Common myeloid progenitor, CD34-positive (primary cell): ENCODE data around the gene ATG13.
A peak's percentile ranks its signal among the peaks of the same experiment; 100 is the strongest.

ENCODE experiments used
- CTCF ChIA-PET: fragments of 350-600 bp; sonication (Branson Sonifier 250); formaldehyde crosslinking; loops from one replicate; lab custom pipeline; 2021; ENCODE audit warnings: antibody characterized with exemption; lab: Charles Lee
- POLR2A ChIA-PET: fragments of 350-600 bp; sonication (Branson Sonifier 250); formaldehyde crosslinking; loops from one replicate; lab custom pipeline; 2021; ENCODE audit warnings: antibody characterized with exemption; lab: Charles Lee
- DNase-seq, 3 donors: peaks; one replicate each; pipeline versions ENCODE4 v3.0.0 to v3.0.0-alpha.2; 2013
- H3K27ac ChIP-seq, 2 experiments: 1 replicate in 1 of 2; 2 replicates in 1 of 2; pipeline ENCODE4 v1.7.0; 2013; ENCODE audit warnings: inconsistent platforms in 2 of 2, low read length in 2 of 2, mild to moderate bottlenecking in 2 of 2, low read depth in 1 of 2, moderate library complexity in 1 of 2; ENCODE audit not compliant: severe bottlenecking in 2 of 2, insufficient read depth in 1 of 2, poor library complexity in 1 of 2
- H3K27me3 ChIP-seq, 5 experiments: replicated peaks in 2 of 5; 1 replicate in 3 of 5; 2 replicates in 2 of 5; pipeline versions ENCODE4 v1.6.1 to v1.7.0; 2013; ENCODE audit warnings: low read length in 4 of 5, mild to moderate bottlenecking in 2 of 5, moderate library complexity in 2 of 5, inconsistent platforms in 1 of 5; ENCODE audit not compliant: insufficient read depth in 5 of 5, control insufficient read depth in 4 of 5
- H3K36me3 ChIP-seq, 4 experiments: 1 replicate in 2 of 4; 2 replicates in 2 of 4; pipeline versions ENCODE4 v1.6.1 to v1.7.0; 2013; ENCODE audit warnings: low read length in 3 of 4, control low read depth in 1 of 4, mild to moderate bottlenecking in 1 of 4; ENCODE audit not compliant: control insufficient read depth in 4 of 4, insufficient read depth in 4 of 4
- H3K4me1 ChIP-seq, 4 experiments: 1 replicate in 3 of 4; 2 replicates in 1 of 4; pipeline versions ENCODE4 v1.6.1 to v1.7.1; 2013; ENCODE audit warnings: low read length in 3 of 4, mild to moderate bottlenecking in 3 of 4, control low read depth in 1 of 4, inconsistent platforms in 1 of 4, moderate library complexity in 1 of 4; ENCODE audit not compliant: control insufficient read depth in 4 of 4, insufficient read depth in 4 of 4; ENCODE audit errors: control extremely low read depth in 1 of 4
- H3K4me3 ChIP-seq, 7 experiments: 1 replicate in 4 of 7; 2 replicates in 3 of 7; pipeline versions ENCODE4 v1.5.1 to v1.7.0; 2013; ENCODE audit warnings: mild to moderate bottlenecking in 7 of 7, low read length in 6 of 7, moderate library complexity in 6 of 7, inconsistent platforms in 2 of 7, low read depth in 2 of 7, control low read depth in 1 of 7; ENCODE audit not compliant: insufficient read depth in 4 of 7, control insufficient read depth in 1 of 7; ENCODE audit errors: extremely low read depth in 1 of 7
- H3K9me3 ChIP-seq, 5 experiments: 1 replicate in 4 of 5; 2 replicates in 1 of 5; pipeline versions ENCODE4 v1.6.1 to v1.7.1; 2013; ENCODE audit warnings: low read length in 4 of 5, mild to moderate bottlenecking in 2 of 5, inconsistent platforms in 1 of 5, low read depth in 1 of 5, moderate library complexity in 1 of 5; ENCODE audit not compliant: control insufficient read depth in 4 of 5, insufficient read depth in 2 of 5; ENCODE audit errors: control extremely low read depth in 1 of 5
- WGBS: methylation state at CpG from one replicate; pipeline ENCODE4 v1.1.5; 2013; ENCODE audit not compliant: insufficient coverage; 5-methylcytosine and 5-hydroxymethylcytosine counted together

ATG13 gene

DNA sequence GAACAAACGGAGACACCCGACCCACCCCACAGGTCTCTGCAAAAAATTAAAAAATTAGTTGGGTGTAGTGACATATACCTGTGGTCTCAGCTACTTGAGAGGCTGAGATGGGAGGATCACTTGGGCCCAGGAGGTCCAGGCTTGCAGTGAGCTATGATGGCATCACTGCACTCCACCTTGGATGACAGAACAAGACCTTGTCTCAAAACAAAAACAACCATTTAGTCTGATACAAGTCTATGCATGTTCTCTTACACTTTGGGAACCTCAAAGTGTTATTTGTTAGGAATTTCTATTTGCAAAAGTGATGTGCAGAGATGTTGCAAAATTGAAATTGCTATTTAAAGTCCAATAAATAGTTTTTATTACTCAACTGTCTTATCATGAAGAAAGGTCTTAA, 14.3 kb downstream of the ATG13 start:
- peaks cover 8 to 32% (median 19%) of the 10 kb centered on the region in 4 experiments for H3K36me3 ChIP-seq
- POLR2A ChIA-PET, result interaction anchor here (1.3 kb wide), 1 partner anchor 14 kb away, joined by 6 read pairs; the partner anchor contains the start of gene ATG13
- H3K4me3 ChIP-seq, result no peak overlapping the region
- no peaks in the 10 kb centered on the region for H3K27me3 ChIP-seq
- H3K9me3 ChIP-seq, result no peaks in the 10 kb centered on the region
- WGBS, result 100% methylated on average over 2 of the region's 2 CpGs
- H3K27ac ChIP-seq, result no peak overlapping the region
- no peaks in the 10 kb centered on the region for H3K4me1 ChIP-seq
- CTCF ChIA-PET, result interaction anchor here (1.2 to 1.7 kb wide), 3 partner anchors 8 to 56 kb away, joined by 3 read pairs; no protein-coding TSS in a partner anchor
- no peak for DNase-seq

DNA sequence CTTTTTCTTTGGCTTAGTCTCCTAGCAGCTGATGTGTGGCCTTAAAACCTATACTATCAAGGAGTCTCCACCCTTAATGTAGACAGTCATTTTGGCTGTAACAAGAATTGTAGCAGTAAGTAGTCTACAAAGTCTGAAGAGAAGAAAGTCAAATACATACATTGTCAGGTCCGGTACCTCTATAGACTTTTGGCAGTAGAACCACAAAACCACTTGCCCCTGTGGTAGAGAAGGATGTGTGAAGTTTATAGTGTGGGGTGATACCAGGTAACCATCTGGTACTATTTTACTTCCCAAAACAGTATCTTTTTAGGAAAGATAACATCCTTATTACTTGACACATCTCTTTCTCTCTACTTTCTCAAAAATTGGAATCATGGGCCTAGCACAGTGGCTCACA, 15.1 kb downstream of the ATG13 start:
- Histone ChIP-seq H3K4me3 (no peak overlapping the region), H3K36me3 (peaks cover 8 to 33% (median 18%) of the 10 kb centered on the region in 4 experiments), H3K27ac (no peak overlapping the region), H3K9me3 (no peaks in the 10 kb centered on the region), H3K27me3 (no peaks in the 10 kb centered on the region), H3K4me1 (no peaks in the 10 kb centered on the region)
- ChIA-PET POLR2A (interaction anchor here (1.3 kb wide), 1 partner anchor 14 kb away, joined by 6 read pairs; the partner anchor contains the start of gene ATG13), CTCF (no interaction called here)
- WGBS, result no CpG with 5 or more reads among the region's 1 CpG
- DNase-seq, result no peak

GRCh38 chr11:46633291-46634217, 16.2 kb downstream of the ATG13 start:
- no peak overlapping the region for H3K4me3 ChIP-seq
- ChIA-PET CTCF (interaction anchor here (0.5 to 1.2 kb wide), 3 partner anchors 9 to 532 kb away, joined by 3 to 4 read pairs (median 4); partner anchors contain the start of genes ATG13 and HARBI1), POLR2A (no interaction called here)
- H3K9me3 ChIP-seq, result no peaks in the 10 kb centered on the region
- H3K27ac ChIP-seq, result no peak overlapping the region
- DNase-seq, result no peak
- 97% methylated on average over 16 of the region's 22 CpGs for WGBS
- H3K27me3 ChIP-seq, result no peaks in the 10 kb centered on the region
- H3K4me1 ChIP-seq, result no peaks in the 10 kb centered on the region
- peaks cover 8 to 36% (median 20%) of the 10 kb centered on the region in 4 experiments for H3K36me3 ChIP-seq

DNA sequence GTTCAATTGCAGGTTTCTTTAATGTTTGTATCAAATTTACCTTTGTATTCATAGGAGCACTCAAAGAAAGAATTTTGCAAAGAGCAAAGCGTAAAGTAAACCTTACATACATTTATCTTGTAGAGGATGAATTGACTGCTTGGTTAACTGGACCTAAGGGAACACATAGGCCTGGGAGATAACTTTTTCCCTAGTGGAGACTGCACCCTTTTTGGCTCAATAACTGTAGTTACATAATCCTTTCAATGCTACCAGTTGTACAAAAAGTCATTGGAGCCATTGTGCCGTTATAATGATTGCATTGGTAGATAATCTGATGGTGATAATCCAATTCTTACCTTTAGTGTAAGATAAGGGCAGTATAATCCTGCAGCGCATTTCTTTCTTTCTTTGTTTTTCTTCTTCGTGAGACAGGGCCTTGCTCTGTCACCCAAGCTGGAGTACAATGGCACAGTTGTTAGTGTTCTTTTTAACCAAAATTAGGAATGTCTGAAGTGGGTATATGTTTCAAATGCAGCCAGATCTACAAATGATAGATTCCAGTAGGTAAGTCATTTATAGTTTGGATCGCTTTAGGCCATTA, 18.3 kb downstream of the ATG13 start:
- no peaks in the 10 kb centered on the region for H3K27me3 ChIP-seq
- H3K4me1 ChIP-seq, result peaks cover 0 to 3% (median 2%) of the 10 kb centered on the region in 4 experiments
- DNase-seq, result no peak
- H3K27ac ChIP-seq, result no peak overlapping the region
- ChIA-PET POLR2A (no interaction called here), CTCF (interaction anchor here (0.6 kb wide), 1 partner anchor 11 kb away, joined by 3 read pairs; no protein-coding TSS in a partner anchor)
- 100% methylated on average over 1 of the region's 5 CpGs for WGBS
- no peaks in the 10 kb centered on the region for H3K9me3 ChIP-seq
- no peak overlapping the region for H3K4me3 ChIP-seq
- peaks cover 14 to 35% (median 19%) of the 10 kb centered on the region in 4 experiments for H3K36me3 ChIP-seq

- no peak overlapping the region for H3K4me3 ChIP-seq
- ChIA-PET CTCF (interaction anchor here (0.9 kb wide), 1 partner anchor 176 kb away, joined by 3 read pairs; no protein-coding TSS in a partner anchor), POLR2A (no interaction called here)
- peaks cover 0 to 3% (median 2%) of the 10 kb centered on the region in 4 experiments for H3K4me1 ChIP-seq
- no peaks in the 10 kb centered on the region for H3K9me3 ChIP-seq
- H3K27ac ChIP-seq, result no peak overlapping the region
- peaks cover 8 to 30% (median 15%) of the 10 kb centered on the region in 4 experiments for H3K36me3 ChIP-seq
- no peak for DNase-seq
- 92% methylated on average over 4 of the region's 5 CpGs for WGBS
- no peaks in the 10 kb centered on the region for H3K27me3 ChIP-seq
These were observed 20.2 kb downstream of the ATG13 start for GRCh38 chr11:46637546-46637945.

DNA sequence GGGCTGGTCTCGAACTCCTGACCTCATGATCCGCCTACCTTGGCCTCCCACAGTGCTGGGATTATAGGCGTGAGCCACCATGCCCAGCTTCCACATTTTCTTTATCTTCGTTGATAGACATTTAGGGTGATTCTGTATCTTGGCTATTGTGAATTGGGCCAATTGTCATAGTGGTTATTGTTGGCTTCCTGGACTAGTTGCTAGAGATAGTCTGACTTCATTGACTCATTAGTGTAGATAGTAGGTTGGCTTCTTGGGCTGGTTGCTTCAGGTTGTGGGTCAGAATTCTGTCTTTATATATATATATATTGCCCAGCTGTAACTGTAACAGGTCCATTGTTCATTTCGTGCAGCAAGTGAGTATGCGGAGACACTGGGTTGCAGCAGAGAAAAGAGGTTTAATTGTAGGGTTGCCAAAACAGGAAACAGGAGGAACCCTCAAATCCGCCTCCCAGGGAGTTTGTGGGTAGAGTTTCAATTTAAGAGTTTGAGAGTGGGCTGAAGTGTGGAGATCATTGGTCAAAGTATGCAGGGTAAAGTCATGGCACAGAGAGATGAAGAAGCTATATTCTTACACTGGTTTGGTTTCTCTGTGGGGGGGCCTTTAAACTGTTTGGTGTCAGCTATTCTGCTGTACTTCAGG, 22.0 kb downstream of the ATG13 start:
- H3K36me3 ChIP-seq, result peaks cover 8 to 37% (median 20%) of the 10 kb centered on the region in 4 experiments
- peak in 1 of 3 donors; percentile 9 for DNase-seq
- H3K4me1 ChIP-seq, result peaks cover 0 to 3% (median 2%) of the 10 kb centered on the region in 4 experiments
- CTCF ChIA-PET, result interaction anchor here (0.6 to 1.2 kb wide), 3 partner anchors 8 to 149 kb away, joined by 3 read pairs; no protein-coding TSS in a partner anchor
- H3K9me3 ChIP-seq, result no peaks in the 10 kb centered on the region
- POLR2A ChIA-PET, result no interaction called here
- no peak overlapping the region for H3K4me3 ChIP-seq
- H3K27ac ChIP-seq, result no peak overlapping the region
- 90% methylated on average over 3 of the region's 7 CpGs for WGBS
- H3K27me3 ChIP-seq, result no peaks in the 10 kb centered on the region
